HG02884 (cell line): ENCODE measurements around the gene C16orf86.
"Not testable (repeated sequence)": the region's sequence is repeated elsewhere in the genome, so short reads cannot be mapped to it uniquely, and the experiment has no call there.

ENCODE experiments used
- ATAC-seq: cut with Tn5 transposase; IDR thresholded peaks from one replicate; pipeline ENCODE4 v1.9.1; 2021; ENCODE audit warnings: mild to moderate bottlenecking, moderate library complexity; ENCODE audit not compliant: unreplicated experiment

The C16orf86 gene

DNA sequence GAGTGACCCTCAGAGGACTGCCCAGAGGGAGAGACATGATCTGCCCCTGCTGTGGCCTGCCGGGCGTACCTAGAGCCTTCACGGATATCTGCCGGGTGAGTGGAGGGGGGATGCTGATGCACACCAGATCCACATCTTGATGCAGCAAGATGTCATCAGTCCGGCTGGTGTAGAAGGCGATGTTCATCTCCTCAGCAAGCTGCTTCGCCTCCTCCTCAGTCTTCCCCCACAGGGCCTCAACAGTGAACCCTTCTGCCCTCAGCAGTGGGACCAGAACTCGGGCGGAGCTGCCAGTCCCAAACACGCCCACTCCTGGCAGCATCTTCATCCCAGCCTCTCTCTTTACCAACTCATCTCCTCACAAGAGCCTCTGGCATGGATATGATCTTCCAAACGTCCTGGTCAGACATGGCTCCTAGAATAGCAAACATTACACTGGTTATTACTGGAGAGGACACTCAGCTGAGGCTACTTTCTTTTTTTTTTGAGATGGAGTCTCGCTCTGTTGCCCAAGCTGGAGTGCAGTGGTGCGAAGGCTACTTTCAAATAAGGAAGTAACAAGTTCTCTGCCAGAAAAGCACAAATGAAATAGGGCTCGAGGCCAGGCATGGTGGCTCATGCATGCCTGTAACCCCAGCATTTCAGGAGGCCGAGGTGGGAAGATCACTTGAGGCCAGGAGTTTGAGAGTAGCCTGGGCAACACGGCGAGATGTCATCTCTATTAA lies 18.9 kb downstream of the C16orf86 start:
- no peak for ATAC-seq

DNA sequence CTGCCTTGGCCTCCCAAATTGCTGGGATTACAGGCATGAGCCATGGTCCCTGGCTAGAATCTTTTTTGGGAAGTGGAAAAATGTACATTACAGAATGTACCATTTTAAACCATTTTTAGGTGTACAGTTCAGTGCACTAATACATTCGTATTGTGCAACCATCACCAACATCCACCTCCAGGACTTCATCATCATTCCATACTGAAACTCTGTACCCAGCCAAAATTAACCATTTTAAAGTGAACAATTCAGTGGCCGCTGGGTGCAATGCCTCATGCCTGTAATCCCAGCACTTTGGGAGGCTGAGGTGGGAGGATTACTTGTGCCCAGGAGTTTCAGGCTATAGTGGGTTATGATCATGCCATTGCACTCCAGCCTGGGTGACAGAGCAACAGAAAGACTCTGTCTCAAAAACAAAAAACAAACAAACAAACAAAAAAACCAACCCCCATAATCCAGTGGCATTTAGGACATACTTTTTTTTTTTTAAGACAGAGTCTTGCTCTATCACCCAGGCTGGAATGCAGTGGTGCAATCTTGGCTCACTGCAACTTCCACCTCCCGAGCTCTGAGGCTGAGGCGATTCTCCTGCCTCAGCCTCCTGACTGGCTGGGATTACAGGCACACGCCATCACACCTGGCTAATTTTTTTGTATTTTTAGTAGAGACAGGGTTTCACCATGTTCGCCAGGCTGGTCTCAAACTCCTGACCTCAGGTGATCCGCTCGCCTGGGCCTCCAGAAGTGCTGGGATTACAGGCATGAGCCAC lies 27.1 kb downstream of the C16orf86 start:
- not testable (repeated sequence) for ATAC-seq

DNA sequence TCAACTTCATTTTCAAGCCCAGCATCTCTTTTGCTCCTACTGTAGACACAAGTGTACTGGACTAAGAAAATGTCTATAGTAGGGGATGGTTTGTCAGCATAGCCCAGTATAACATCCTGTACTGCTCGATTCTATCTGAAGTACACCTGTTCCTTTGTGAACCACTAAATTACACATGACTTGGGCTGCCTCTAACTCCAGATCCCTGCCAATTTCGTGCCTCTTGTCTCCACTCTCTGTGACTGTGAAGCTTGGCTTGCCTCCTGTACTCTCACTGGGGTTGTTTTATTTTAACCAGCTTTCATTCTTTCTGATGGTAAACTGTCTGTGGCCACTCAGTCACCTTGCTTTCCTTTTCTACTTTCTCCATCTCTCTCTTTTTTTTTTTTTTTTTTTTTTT lies 28.0 kb downstream of the C16orf86 start:
- ATAC-seq: no peak

DNA sequence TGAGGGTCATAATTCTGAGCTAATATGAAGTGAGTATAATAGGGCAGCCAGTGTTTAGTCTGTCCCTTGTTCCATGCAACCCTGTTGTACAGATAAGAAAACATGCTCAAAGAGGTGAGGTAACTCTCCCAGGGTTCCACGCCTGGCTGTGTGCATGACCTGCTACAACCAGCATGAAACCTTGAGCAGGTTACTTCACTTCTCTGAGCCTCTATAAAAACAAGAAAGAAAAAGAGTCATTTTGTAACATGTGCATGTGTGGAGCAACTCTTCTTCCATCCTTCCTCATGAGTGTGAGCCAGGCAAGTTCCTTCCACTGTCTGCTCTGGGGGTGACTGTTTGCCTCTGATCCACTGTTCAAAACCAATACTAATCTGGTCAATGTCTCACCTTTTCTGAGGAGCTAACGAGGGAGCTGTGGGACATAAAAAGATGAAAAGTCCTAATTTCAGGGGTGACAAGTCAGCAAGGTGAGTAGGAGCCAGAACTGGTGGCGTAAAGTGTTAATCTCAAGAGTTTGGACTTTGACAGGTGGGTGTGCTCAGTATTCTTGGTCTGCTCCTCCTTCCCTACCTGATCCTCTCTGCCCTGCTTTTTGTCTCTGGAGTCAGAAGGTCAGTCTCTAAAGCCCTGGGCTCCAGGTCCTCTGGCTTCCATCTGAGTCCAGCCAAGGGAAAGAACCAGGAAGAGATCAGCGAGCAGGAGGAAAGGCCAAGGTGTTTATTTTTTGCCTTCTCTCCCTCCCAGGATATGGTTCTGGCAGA lies 31.0 kb downstream of the C16orf86 start:
- no peak for ATAC-seq

DNA sequence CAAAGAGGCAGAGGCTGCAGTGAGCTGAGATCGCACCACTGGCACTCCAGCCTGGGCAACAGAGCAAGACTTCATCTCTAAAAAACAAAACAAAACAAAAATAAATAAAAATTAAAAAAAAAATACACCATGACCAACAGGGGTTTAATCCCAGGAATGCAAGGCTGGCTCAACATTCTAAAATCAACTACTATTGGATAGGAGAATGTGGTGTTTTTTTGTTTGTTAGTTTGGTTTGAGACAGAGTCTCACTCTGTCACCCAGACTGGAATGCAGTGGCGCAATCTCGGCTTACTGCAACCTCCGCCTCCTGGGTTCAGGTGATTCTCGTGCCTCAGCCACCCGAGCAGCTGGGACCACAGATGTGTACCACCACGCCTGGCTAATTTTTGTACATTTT lies 32.7 kb downstream of the C16orf86 start:
- no peak for ATAC-seq

DNA sequence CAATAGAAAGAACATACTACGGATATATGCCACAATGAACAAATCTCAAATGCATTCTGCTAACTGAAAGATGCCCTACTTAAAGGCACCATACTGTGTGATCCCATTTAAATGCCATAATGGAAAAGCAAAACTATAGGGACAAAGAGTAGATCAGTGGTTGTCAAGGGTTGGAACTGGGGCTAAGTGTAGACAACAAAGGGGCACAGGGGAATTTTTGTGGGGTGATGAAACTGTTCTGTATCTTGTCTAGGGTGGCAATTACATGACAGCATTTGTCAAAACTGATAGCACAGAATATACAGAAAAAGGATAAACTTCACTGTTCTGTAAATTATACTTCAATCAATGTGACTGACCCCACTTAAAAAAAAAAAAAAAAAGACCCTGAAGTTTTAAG lies 34.8 kb downstream of the C16orf86 start:
- no peak for ATAC-seq

DNA sequence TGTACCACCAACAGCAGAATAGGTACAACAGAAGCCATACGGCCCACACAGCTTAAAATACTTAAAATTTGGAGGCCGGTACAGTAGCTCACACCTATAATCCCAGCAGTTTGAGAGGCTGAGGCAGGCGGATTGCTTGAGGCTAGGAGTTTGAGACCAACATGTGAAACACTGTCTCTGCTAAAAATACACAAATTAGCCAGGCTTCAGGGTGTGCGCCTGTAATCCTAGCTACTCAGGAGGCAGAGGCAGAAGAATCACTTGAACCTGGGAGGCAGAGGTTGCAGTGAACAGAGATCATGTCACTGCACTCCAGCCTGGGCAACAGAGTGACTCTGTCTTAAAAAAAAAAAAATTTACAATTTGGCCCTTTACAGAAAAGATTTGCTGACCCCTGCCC lies 35.5 kb downstream of the C16orf86 start:
- ATAC-seq: no peak

DNA sequence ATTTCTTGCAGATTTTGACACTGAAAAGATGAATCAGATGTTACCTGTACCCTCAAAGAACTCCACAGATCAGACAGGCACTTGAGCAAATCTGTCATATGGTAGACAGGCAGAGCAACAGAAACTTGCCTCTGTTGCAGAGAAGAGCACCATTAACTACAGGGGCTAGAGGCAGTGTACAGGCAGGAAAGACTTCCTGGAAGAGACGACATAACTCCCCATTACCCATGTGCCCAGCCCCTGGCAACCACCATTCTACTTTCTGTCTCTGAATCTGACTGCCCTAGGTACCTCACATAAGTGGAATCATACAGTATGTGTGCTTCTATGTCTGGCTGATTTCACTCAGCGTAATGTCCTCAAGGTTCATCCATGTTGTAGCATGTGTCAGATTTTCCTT lies 37.0 kb downstream of the C16orf86 start:
- no peak for ATAC-seq

DNA sequence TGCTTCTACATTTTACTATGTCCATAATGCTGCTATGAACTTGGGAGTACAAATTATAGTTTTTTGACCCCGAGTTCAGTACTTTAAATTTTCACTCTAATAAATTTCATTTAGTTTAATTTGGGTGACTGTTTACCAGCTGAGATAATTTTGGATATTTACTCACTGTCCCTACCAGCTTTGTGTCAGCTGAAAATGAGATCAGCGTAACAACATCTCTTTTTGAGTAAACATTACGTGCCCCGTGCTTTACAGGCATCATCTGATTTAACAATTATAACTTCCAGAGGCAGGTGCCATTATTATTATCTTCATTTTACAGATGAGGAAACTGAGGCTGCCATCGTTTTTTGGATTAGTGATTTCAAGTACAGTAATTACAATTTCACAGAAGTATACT lies 37.5 kb downstream of the C16orf86 start:
- no peak for ATAC-seq

DNA sequence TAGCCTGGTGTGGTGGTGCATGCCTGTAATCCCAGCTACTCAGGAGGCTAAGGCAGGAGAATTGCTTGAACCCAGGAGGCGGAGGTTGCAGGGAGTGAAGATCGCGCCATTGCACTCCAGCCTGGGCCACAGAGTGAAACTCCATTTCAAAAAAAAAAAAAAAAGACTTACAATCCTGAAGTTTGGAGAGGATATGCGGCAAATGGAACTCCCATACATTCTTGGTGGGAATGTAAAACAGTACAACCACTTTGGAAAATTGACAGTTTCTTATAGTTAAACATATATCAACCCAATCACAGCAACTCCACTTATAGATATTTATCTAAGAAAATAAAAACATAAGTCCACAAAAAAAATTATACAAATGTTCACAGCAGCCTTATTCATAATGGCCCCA lies 40.6 kb downstream of the C16orf86 start:
- ATAC-seq: no peak

DNA sequence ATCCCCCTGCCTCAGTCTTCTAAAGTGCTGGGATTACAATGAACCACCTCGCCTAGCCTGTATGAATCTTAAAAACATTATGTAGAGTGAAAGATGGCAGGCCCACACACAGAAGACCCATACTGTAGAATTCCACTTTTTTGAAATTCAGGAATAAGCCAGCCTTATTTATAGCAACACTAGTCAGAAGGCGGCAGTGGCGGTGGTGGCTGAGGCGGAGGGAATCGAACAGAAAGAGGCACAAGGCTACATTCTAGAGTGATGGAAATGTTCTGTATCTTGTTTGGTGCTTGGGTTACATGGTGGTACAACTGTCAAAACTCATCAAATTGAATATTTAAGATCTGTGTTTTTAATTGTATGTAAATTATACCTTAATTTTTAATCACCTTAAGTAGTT lies 41.2 kb downstream of the C16orf86 start:
- ATAC-seq: no peak

DNA sequence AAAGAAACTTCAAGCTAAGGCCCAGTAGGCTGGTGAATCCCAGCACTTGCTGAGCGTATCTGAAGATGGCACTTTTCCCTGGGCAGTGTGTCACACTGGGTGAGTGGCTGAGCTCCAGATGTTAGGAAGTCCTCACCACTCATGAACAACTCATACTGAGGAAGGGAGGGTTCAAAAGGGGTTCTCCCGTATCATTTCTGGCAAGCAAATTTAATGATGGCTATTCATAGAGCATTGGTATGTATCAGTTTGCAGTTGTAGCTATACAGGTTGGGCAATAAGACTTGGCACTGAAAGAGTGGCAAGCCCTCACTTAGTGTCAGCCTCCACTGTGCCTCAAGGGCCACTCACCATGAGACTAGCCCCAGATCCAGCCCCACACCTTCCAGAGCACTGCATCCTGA lies 41.8 kb downstream of the C16orf86 start:
- no peak for ATAC-seq

DNA sequence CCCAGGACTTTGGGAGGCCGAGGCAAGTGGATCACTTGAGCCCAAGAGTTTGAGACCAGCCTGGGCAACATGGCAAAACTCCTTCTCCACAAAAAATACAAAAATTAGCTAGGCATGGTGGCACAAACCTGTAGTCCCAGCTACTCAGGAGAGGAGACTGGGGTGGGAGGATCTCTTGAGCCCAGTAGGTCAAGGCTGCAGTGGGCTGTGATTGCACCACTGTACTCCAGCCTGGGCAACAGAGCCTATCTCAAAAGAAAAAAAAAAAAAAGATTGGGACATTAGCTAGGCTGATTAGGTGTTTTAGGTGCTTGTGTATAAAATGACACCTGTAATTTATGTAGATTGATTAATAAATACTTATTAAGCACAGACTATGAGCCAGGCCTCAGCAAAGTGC lies 42.4 kb downstream of the C16orf86 start:
- no peak for ATAC-seq

DNA sequence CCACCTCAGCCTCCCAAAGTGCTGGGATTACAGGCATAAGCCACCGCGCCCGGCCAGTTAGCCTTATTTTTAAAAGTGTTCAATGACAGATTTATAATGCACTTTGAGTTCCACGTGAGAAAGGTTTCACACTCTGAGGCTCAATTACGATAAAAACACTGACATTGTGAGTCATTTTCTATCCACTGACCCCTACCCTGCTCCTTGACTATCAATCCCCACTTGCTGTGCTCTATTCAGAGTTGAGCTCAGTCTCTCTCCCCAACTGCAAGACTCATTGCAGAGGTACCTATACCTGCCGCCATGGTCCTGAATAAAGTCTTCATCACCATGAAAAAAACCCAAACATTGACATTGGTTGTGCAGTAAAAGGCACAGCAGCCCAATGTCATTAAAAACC lies 44.0 kb downstream of the C16orf86 start:
- ATAC-seq: no peak

DNA sequence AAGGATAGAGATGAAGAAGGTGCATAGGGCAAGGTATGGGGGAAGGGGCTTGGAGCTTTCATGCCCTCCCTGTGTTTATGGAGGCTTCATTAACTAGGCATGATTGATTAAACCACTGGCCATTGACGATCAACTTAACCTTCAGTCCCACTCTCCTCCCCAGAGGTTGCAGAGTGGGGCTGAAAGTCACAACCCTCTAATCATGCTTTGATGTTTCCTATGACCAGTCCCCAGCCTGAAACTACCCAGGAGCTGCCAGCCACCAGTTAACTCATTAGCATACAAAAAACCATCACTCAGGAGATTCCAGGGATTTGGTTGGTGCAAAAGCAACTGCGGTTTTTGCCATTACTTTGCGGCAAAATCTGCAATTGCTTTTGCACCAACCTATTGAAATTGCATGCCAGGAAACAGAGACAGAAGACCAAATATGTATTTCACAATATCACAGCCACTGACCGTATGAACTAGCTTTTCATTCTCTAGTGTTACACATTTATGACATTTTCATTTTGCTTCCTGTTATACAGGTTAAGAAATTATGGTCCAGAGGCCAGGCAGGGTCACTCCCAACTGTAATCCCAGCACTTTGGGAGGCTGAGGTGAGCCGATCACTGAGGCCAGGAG lies 47.1 kb downstream of the C16orf86 start:
- no peak for ATAC-seq

DNA sequence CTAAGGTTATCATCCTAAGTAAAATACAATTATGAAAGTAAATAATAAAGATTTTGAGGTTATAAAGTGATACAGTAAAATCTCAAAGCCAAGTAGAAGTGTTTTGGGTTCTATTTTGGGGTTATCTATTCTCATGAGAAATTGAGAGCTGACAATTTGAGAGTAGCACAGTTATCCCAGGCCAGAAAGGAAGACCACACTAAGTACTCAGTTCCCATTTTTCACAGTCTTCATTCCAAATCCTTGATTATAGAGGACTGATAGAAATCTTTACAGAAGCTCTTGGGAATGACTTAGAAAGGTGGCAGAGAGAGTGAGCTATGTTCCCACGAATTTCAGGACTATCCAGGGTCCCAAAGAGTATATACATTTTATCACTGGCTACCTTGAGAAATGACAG lies 47.9 kb downstream of the C16orf86 start:
- ATAC-seq: no peak

DNA sequence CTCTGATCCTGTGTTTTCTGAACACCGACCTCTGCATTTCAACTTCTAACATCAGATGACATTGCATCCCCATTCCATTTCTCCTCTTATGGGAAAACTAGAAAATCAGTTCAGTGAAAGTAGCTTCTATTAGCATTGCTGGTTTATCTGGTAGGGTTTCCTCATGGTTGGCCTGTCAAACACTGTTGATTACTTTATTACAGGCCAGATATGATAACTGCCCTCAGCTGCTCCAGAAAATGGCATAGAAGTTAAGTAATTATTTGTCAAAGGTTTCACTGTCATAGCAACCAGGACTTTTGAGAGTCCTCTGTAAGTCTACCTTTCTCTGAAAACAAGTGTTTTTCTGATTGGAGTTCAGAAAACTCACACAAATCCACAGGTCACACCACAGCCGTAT lies 49.5 kb downstream of the C16orf86 start:
- ATAC-seq: no peak
